Osteocyte (in vitro differentiated cells): ENCODE measurements around the gene D2HGDH. TPM values are rescaled to one million over a fixed set of nuclear protein-coding genes. Genes with fewer than 3 reads are reported as not detected.

ENCODE experiments used
- DNase-seq: peaks from one replicate; pipeline ENCODE4 v3.0.0; 2021; ENCODE audit warnings: mixed read lengths; ENCODE audit not compliant: unreplicated experiment; ENCODE audit errors: extremely low spot score
- H3K27ac Mint-ChIP-seq: one replicate; pipeline ENCODE4 v1.8.0; 2021; ENCODE audit warnings: mild to moderate bottlenecking, mixed read lengths; ENCODE audit not compliant: unreplicated experiment
- H3K27me3 Mint-ChIP-seq: one replicate; pipeline ENCODE4 v1.8.0; 2021; ENCODE audit warnings: mixed read lengths; ENCODE audit not compliant: unreplicated experiment
- H3K36me3 Mint-ChIP-seq: one replicate; pipeline ENCODE4 v1.8.0; 2021; ENCODE audit warnings: mixed read lengths; ENCODE audit not compliant: unreplicated experiment
- H3K4me1 Mint-ChIP-seq: one replicate; pipeline ENCODE4 v1.8.0; 2021; ENCODE audit warnings: mixed read lengths; ENCODE audit not compliant: unreplicated experiment
- H3K4me3 Mint-ChIP-seq: one replicate; pipeline ENCODE4 v1.8.0; 2021; ENCODE audit warnings: mild to moderate bottlenecking, moderate library complexity, mixed read lengths; ENCODE audit not compliant: unreplicated experiment
- H3K9me3 Mint-ChIP-seq: one replicate; pipeline ENCODE4 v1.8.0; 2021; ENCODE audit warnings: mixed read lengths; ENCODE audit not compliant: unreplicated experiment
- total RNA-seq: library from RNA; stranded (reverse); gene quantifications from 2 replicates; pipeline ENCODE4 v1.2.1, GENCODE V29; 2021
- TF ChIP-seq, protein P1 (sequence below): fragments of 200-600 bp; sonication (generic); IDR thresholded peaks from 2 replicates; pipeline ENCODE4 v1.5.0; 2021; ENCODE audit warnings: antibody characterized with exemption, mild to moderate bottlenecking, moderate library complexity

D2HGDH gene
- total RNA-seq, 1 donor from 2014 or later, result 32.5 TPM

DNA sequence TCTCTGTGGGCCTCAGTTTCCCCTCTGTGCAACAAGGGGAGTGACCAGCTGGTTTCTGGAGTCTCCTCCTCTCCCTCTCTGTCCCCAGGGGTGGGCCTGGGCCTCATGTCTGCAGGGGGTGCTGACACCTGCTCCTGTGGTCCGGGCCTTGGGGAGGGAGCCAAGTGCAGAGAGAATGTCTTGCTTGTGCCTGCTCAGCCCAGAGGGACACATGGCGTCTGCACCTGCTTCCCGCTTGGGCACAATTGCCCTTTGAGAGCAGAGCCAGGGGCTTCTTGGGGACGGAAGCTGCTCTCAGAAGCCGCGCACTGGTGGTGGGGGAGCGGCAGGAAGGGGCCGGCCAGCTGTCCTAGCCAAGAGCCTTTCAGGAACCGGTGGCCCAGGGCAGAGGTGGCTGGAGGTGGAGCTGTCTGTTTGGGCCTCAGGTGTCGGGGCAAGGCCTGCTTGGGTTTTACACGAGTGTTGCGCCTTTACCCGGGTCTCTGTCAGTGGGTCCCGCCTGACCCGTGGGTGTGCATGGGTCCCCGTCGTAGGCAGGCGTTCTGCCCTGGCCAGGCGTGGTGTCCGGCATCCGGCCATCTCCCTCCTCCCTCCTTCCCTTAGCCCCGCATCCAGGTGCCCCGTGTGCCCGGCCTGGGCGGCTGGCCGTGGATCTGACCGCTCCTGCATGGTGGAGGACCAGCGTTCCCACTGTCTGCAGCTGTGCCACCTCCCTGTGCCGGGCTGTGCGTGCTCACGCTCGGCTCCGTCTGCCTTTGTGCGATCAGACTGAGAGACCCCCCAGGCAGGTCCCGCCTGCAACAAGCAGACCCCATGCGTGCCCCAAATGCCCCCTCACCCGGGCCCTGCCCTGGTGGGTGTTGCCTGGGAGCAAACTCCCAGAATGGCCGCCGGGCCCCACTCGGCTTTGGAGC, 78.6 kb downstream of the D2HGDH start:
- Mint-ChIP-seq H3K4me1 (no peaks in the 10 kb centered on the region), H3K27ac (no peak overlapping the region), H3K9me3 (no peaks in the 10 kb centered on the region), H3K36me3 (no peaks in the 10 kb centered on the region), H3K4me3 (no peak overlapping the region), H3K27me3 (no peaks in the 10 kb centered on the region)
- DNase-seq, result peak; percentile 83
- TF ChIP-seq, protein P1, sequence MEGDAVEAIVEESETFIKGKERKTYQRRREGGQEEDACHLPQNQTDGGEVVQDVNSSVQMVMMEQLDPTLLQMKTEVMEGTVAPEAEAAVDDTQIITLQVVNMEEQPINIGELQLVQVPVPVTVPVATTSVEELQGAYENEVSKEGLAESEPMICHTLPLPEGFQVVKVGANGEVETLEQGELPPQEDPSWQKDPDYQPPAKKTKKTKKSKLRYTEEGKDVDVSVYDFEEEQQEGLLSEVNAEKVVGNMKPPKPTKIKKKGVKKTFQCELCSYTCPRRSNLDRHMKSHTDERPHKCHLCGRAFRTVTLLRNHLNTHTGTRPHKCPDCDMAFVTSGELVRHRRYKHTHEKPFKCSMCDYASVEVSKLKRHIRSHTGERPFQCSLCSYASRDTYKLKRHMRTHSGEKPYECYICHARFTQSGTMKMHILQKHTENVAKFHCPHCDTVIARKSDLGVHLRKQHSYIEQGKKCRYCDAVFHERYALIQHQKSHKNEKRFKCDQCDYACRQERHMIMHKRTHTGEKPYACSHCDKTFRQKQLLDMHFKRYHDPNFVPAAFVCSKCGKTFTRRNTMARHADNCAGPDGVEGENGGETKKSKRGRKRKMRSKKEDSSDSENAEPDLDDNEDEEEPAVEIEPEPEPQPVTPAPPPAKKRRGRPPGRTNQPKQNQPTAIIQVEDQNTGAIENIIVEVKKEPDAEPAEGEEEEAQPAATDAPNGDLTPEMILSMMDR, result no peak

GRCh38 chr2:241813644-241814392, 79.4 kb downstream of the D2HGDH start:
- H3K9me3 Mint-ChIP-seq, result no peaks in the 10 kb centered on the region
- H3K27ac Mint-ChIP-seq, result no peak overlapping the region
- H3K27me3 Mint-ChIP-seq, result no peaks in the 10 kb centered on the region
- H3K36me3 Mint-ChIP-seq, result no peaks in the 10 kb centered on the region
- H3K4me3 Mint-ChIP-seq, result no peak overlapping the region
- no peak for DNase-seq
- H3K4me1 Mint-ChIP-seq, result no peaks in the 10 kb centered on the region
- TF ChIP-seq, protein P1, result no peak

GRCh38 chr2:241814393-241814642, 79.9 kb downstream of the D2HGDH start:
- no peaks in the 10 kb centered on the region for H3K27me3 Mint-ChIP-seq
- H3K4me1 Mint-ChIP-seq, result no peaks in the 10 kb centered on the region
- no peak for DNase-seq
- H3K27ac Mint-ChIP-seq, result no peak overlapping the region
- TF ChIP-seq, protein P1, result no peak
- H3K9me3 Mint-ChIP-seq, result no peaks in the 10 kb centered on the region
- no peaks in the 10 kb centered on the region for H3K36me3 Mint-ChIP-seq
- H3K4me3 Mint-ChIP-seq, result no peak overlapping the region

DNA sequence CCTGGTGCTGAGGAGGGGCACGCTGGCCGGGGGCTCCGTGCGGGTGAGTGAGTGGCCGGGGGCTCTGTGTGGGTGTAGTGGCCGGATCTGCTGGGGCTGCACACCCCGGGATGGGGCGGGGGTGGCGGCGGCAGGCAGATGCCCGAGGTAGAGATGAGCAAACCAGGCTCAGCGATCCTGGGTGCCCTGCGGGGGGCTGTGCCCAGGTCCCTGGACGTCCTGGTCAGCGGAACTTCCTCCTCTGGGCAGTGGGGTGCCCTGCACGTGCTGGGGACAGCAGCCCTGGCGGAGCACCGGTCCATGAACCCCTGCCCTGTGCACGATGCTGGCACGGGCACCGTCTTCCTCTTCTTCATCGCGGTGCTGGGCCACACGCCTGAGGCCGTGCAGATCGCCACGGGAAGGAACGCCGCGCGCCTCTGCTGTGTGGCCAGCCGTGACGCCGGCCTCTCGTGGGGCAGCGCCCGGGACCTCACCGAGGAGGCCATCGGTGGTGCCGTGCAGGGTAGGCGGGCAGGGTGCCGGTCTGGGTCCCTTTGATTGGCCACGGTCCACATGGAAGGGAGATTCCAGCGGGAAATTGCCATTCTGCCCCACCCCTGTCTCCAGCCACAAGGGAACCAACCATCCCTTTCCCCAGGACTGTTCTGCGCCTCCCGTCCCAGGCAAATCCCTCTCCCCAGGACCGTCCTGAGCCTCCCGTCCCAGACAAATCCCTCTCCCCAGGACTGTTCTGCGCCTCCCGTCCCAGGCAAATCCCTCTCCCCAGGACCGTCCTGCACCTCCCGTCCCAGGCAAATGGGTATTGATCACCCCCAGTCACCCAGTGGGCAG, 80.4 kb downstream of the D2HGDH start:
- H3K4me1 Mint-ChIP-seq, result no peaks in the 10 kb centered on the region

More for the DNA sequence above, 80.4 kb downstream of the D2HGDH start:
- Mint-ChIP-seq H3K36me3 (no peaks in the 10 kb centered on the region), H3K9me3 (no peaks in the 10 kb centered on the region), H3K4me3 (no peak overlapping the region), H3K27me3 (no peaks in the 10 kb centered on the region), H3K27ac (no peak overlapping the region)
- TF ChIP-seq, protein P1, result no peak
- no peak for DNase-seq
